Muscle of arm (tissue), 12 donors: ENCODE results near the gene FIG4. TPM values are rescaled to one million over a fixed set of nuclear protein-coding genes. Genes with fewer than 3 reads are reported as not detected.

Experiments used
- polyA plus RNA-seq, 12 donors: library from polyadenylated mRNA; unstranded; fragments of 120-200 nt; gene quantifications; one replicate each; pipeline ENCODE4 v1.2.1, GENCODE V29; 2013; ENCODE audit not compliant: insufficient read length in 12 of 12

FIG4 gene
- polyA plus RNA-seq, 12 donors = 9.7 to 15.7 (median 12.3) TPM; not detected in 1

Other genes with a start within 250 kb of the FIG4 start
- 10 to 100 TPM in 11 of 12 donors, not detected in 1; 38.4 to 86.5 (median 53.5) TPM for gene MICAL1, start 235.5 kb upstream of the FIG4 start, polyA plus RNA-seq
- 1 to 10 TPM in 11 of 12 donors, not detected in 1; 4.9 to 8.9 (median 5.8) TPM for gene ZBTB24, start 208.1 kb upstream of the FIG4 start, polyA plus RNA-seq
- gene AK9, start 94 bp upstream of the FIG4 start, polyA plus RNA-seq = 1 to 10 TPM in 10 of 12 donors, not detected in 2; 6.3 to 8.2 (median 7.7) TPM